ENCODE results near the gene REXO5. TPM values are rescaled to one million over a fixed set of nuclear protein-coding genes. Genes with fewer than 3 reads are reported as not detected.
"Not testable (repeated sequence)": the region's sequence is repeated elsewhere in the genome, so short reads cannot be mapped to it uniquely, and the experiment has no call there.

REXO5 gene
- total RNA-seq, 1 donor from 2014 or later: 6.1 TPM

DNA sequence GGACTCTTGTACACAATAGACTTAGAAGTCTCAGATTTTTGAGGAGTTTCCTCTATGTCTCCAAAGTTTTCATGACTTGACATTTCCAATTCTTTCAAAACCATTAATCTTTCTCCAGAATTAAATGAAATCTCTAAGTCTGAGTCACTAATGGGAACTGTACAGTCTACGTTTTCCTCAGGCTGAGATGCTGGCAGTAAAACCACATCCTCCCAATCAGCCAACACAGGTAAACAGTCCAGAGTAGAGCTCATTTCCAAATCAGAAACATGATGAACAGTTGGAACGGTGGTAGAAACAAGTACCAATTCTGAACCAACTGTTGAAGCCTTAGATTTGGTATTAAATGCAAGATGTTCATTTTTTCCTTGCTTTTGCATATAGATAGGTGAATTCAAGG is 8.0 kb upstream of the REXO5 start:
- no peak for DNase-seq (ENCODE audit: extremely low read depth, low read depth, low spot score)

DNA sequence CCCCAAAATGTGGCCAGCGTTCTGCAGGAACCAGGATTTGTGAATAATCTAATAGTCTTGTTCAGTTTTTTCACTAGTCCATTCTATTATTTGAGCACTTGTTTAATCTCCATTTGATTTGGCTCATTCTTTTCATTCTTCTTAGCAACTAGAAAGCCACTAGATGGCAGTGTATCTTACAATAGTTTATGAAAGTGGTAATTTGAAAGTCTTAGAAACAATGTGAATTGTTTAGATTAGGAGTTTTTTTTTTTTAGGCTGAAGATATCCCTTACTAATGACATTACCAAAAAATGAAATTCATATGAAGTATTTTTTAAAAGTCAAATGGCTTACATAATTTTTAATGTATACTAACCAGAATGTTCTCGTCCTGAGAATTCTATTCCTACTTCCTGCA is 6.7 kb upstream of the REXO5 start:
- DNase-seq (ENCODE audit: extremely low read depth, low read depth, low spot score): no peak

DNA sequence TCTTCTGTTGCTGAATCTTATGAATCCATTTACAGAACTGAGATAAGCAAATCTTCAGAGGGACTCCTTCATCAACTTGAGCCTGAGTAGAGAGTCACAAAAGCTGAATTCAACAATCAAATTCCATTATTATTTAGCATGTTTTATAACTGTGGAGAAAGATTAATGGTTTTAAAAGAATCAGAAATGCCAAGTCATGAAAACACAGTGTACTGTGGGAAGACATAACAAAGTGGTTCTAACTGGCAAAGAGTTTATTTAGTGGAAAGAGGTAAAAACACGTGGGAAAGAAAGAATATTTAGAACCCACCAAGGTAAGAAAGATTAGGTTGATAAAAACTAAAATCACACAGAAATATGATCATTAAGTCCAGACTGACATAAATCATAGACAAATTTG is 5.0 kb upstream of the REXO5 start:
- no peak for DNase-seq (ENCODE audit: extremely low read depth, low read depth, low spot score)

DNA sequence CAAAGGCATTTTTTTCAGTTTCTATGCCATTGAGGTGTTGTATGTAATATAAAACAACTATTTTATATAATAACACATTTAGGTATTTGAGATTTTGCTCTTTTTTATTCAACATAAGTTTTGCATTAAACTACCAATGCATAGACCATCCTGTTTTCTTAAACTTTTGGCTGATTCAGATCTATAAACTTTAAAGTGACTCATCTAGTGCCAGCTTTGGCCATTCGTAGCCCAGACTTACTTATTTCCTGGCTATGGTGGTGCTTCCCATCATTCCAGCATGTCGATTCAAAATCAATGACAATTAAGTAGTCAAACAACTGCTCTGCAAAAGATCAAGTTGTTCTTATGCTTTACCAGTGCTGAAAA is 3.2 kb upstream of the REXO5 start:
- DNase-seq (ENCODE audit: extremely low read depth, low read depth, low spot score): no peak

DNA sequence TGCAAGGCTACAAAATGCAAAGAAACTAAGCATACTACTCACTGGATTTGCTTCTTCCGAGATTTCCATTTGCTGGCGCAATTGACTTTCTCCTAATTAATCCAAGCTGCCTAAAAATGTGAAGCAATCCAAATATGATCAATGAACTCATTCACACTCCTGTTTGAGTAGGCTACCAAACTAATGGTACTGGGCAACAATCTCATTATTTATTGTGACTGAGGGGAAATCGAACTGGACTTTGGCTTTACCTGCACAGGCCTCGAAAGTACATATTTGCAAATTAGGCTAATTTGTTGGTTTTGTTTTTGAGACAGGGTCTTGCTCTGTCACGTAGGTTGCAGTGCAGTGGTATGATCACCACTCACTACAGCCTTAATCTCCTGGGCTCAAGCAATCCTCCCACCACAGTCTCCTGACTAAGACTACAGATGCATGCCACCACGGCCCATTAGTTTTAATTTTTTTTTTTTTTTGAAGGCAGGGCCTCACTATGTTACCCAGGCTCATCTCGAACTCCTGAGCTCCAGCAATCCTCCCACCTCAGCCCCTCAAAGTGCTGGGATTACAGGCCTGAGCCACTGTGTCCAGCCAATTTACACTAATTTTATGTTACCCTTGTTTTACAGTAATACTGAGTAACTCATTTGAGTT is 2.6 kb upstream of the REXO5 start:
- DNase-seq (ENCODE audit: extremely low read depth, low read depth, low spot score): no peak

DNA sequence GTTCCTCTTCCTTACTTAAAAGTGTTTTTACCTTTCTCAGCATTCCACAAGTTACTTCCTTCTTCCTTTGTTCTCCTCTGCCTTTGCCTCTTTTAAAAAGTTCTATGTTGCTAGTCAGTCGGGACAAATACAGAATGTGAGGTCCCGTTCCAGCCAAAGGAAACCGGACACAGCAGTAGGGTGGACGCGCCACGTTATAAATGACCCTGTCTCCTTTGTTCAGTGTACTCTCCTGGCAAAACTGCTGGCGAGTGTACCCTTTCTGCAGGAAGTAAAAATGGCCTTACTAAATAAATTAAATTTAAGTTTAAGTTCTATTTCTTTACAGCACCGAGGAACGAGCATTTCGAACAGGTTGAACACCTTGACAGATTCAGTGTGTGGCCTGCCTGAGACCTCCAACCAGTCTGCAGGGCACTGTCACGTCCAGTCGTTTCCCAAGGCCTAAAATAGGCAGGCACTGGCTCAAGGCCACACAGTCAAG is 601 bp upstream of the REXO5 start:
- DNase-seq (ENCODE audit: extremely low read depth, low read depth, low spot score): not testable (repeated sequence)

DNA sequence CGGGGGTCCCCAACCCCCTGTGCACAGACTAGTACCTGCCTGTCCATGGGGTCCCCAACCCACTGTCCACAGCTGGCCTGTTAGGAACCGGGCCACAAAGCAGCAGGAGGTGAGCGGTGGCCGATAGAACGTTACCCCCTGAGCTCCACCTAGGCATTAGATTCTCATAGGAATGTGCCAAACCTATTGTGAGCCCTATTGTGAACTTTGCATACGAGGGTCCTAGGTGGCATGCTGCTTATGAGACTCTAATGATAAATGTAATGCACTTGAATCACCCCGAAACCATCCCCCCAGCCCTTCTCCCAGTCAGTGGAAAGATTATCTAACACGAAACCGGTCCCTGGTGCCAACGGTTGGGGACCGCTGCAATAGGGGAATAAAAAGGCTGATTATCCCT is 1.5 kb downstream of the REXO5 start:
- no peak for DNase-seq (ENCODE audit: extremely low read depth, low read depth, low spot score)

DNA sequence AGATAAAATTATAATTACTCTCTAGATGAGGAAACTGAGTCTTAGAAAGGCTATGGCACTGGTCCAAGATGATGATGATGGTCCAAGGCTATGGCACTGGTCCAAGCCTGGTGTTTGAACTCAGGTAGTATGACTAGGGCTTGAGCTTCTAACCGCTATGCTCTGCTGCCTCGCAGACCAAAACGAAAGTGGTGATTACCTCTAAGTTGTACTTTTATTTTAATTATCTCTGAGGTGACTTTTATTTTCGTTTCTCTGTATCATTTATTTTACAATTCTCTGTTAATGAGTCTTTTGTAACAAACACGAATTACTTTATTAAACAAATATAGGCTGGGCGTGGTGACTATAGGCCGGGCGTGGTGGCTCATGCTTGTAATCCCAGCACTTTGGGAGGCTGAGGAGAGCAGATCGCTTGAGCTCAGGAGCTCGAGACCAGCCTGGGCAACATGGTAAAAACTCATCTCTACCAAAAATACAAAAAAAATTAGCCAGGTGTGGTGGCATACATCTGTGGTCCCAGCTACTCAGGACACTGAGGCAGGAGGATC is 5.6 kb downstream of the REXO5 start:
- DNase-seq (ENCODE audit: extremely low read depth, low read depth, low spot score): no peak

DNA sequence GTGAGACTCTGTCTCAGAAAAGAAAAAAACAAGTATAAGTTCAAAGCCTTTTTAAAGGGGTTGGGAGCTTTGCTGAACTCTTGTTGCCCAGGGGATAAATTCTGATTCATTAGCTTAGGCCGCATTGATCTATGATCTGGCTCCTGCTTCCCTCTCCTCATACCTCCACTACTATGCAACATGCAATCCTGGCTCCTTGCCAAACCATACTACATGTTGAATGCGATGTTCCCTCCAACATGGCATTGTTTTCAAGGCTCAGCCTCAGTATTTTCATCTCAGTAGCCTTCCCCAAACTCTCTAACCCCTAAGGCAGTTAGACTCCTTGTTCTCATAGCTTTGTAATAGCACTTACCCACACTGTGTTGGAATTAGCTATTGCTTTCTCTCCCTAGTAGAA is 6.2 kb downstream of the REXO5 start:
- DNase-seq (ENCODE audit: extremely low read depth, low read depth, low spot score): no peak

DNA sequence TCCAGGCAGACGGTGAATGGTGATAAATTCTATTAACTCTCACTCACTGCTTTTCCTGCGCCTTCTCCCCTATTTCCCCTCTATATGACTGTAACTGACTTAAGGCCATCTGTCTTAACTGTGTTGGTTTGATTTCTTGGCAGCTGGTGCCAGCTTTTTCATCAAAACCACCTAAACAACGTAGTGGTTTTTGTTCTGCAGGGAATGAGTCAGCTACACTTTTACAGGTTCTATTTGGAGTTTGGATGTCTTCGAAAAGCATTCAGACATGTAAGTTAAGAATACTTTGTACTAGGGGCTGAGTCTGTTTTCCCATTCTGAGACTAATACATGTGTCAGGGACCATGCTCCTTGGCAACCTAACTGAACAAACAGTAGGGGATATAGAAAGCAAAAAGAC is 8.5 kb downstream of the REXO5 start:
- DNase-seq (ENCODE audit: extremely low read depth, low read depth, low spot score): no peak

DNA sequence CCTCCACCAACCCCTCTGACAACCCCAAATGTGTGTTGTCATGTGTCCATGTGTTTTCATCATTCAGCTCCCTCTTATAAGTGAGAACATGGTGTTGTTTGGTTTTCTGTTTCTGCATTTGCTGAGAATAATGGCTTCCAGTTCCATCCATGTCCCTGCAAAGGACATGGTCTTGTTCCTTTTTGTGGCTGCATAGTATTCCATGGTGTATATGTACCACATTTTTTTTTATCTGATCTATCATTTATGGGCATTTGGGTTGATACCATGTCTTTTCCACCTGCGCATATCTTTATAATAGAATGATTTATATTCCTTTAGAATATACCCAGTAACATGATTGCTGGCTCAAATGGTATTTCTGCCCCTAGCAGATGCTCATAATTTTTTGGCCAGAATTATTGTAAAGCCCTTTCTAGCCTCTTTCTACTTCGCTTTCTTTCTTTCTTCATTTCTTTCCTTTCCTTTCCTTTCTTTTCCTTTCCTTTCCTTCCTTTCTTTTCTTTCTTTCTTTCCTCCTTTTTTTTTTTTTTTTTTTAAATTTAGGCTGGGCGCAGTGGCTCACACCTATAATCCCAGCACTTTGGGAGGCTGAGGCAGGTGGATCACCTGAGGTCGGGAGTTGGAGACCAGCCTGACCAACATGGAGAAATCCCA is 12.7 kb downstream of the REXO5 start:
- DNase-seq (ENCODE audit: extremely low read depth, low read depth, low spot score): no peak

DNA sequence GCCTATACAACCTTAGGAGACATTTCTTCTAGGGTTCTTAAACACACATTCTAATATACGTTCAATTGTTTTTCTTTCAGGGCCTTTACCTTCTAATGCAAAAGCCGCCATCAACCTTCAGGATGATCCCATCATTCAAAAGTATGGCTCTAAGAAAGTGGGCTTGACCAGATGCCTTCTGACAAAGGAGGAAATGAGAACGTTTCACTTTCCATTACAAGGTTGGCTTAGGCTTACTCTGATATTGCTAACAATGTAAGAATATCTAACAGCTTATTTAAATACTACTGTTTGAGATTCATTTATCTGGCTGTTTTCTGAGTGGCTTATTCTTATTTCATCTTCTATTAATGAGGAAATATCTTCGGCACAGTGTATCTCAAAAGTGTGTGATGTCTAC is 15.4 kb downstream of the REXO5 start:
- no peak for DNase-seq (ENCODE audit: extremely low read depth, low read depth, low spot score)

DNA sequence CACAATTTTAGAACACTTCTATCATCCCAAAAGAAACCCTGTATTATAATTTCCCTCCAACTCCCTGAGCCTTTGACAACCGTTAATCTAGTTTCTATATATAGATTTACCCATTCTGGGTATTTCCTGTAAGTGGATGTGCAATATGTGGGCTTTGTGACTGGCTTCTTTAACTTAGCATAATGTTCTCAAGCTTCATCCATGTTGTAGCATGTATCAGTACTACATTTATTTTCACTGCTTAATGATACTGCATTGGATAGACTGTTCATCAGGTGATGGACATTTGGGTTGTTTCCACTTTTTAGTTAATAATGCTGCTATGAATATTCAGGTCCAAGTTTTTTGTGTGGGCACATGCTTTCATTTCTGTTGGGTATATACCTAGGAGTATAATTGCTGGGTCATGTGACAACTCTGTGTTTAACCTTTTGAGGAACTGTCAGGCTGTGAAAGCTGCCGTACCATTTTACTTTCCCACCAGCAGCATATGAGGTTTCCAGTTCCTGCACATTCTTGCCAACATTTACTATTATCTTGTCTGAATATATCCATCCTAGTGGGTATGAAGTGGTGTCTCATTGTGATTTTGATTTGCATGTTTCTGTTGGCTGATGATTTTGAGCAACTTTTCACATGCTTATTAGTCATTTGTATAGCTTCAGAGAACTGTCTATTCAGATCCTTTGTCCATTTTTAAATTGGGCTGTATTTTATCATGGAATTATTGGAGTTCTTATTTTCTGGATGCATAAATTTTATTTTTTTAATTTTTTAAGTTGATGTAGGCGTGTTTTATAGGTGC is 16.4 kb downstream of the REXO5 start:
- DNase-seq (ENCODE audit: extremely low read depth, low read depth, low spot score): no peak

DNA sequence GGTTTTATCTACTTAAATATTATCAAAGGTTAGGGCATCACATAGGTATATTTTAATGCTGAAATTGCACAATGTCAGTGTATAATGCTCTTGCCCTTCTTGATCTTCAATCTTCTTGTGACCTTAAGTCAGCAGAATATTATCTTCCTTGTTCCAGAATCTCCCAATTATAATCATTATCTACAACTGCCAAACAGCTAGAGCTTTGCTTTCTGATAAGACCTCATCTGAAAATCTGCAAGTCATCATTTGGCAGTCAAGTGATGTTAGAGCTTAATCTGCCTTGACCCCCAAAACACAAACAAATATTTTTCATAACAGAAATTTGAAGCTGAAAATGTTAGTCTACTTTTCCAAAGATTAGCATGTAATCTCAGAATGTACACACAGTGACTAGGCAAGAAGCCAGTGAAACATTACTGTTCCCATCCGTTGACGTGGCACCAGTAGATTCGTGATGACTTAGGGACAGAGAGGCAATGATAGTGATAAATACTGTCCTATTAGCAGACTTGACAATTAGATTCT is 19.8 kb downstream of the REXO5 start:
- no peak for DNase-seq (ENCODE audit: extremely low read depth, low read depth, low spot score)

DNA sequence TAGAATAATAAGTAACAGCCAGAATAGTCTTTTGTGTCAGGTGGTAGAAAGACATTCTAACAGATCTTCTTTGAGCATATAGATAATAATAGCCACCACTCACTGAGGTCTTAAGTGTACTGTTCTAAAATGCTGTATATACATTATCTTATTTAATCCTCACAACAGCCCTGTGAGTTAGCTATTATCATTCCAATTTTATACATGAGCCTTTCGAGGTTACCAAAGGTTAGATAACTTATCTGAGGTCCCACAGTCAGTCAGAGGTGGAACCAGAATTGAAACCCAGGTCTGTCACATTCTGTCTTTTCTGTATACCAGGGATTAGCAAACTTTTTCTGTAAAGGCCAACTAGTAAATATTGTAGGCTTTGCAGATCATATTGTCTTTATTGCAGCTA is 23.2 kb downstream of the REXO5 start:
- DNase-seq (ENCODE audit: extremely low read depth, low read depth, low spot score): no peak

DNA sequence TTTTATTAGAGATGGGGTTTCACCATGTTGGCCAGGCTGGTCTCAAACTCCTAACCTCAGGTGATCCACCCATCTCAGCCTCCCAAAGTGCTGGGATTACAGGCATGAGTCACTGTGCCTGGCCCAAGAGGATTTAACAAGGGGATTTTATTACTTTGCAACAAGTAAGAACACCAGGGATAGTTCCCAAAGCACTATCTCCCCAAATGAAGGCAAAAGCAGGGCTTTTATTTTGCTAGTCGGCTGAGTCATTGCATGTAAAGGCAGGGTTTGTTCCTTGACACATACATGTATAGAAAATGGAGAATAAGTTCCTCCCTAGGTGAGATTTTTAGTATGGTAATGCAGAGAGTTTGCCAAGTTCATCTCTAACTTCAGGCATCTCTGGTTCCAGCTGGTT is 24.0 kb downstream of the REXO5 start:
- no peak for DNase-seq (ENCODE audit: extremely low read depth, low read depth, low spot score)

DNA sequence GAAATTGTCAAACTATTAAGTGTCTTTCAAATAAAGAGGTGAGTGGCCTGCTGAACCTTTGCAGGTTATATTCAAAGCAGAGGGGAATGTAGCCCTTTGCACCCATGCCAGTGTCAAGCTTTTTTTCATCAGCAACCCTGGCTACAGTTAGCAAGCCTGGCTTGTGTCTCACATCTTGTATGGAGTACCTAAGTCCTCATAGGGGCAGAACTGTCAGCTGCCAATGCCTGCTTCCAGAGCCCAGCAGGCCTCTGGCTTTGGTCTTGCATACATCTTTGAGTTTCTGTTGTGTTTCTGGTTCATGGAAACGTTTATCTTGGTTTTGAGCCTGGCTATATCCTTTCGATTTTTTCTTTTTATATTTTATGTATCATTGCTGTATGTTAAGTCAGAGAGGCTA is 26.8 kb downstream of the REXO5 start:
- DNase-seq (ENCODE audit: extremely low read depth, low read depth, low spot score): no peak

DNA sequence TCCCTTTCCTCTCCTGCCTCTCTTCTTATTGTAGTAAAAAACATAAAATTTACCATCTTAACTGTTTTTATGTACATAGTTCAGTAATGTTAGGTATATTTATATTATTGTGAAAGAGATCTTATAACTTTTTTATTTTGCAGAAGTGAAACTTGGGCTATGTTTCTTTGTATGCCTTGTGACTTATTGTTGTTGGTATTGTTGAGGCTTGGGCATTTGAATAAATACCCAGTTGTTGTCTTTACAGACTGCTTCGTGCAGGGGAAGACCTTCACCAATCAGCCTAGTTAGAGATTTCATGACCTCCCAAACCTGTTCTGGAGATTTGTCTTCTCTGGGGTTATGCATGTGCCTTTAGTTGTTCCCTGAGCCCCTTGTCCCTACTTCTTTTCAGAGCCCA is 31.9 kb downstream of the REXO5 start:
- no peak for DNase-seq (ENCODE audit: extremely low read depth, low read depth, low spot score)

DNA sequence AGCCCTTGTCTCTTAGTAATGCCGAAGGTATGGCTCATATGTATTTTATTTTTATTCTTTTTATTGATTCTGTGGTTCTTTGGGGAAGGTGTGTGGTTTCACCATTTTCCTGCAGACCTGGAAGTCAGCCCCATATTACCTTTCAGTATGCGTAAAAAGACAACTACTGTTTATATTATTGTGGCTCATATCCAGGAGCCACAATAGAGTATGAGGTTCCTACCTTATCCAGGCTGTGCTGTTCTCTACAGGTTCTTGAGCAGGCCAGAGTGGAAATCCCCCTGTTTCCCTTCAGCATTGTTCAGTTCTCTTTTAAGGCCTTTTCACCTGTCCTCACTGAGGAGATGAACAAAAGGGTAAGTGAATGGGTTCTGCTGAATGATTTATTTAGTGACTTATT is 33.2 kb downstream of the REXO5 start:
- no peak for DNase-seq (ENCODE audit: extremely low read depth, low read depth, low spot score)

DNA sequence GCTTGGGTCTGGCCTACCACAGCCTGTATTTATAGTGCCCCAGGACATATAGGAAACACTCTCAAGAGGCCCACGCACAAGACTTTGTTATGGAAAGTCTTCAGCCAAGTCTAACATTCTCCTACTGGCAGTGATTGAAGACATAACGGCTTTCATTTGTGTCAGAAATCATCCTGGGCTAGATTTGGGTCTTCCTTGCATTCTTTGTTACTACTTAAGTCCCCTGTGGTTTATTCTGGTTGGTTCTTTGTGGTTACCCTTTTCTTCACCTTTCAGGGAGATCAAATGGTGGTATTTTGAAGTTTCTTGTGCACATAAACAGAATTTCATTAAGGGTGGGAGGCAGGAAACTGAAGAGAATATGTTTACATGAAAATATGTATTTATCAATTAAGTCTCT is 37.7 kb downstream of the REXO5 start:
- no peak for DNase-seq (ENCODE audit: extremely low read depth, low read depth, low spot score)

DNA sequence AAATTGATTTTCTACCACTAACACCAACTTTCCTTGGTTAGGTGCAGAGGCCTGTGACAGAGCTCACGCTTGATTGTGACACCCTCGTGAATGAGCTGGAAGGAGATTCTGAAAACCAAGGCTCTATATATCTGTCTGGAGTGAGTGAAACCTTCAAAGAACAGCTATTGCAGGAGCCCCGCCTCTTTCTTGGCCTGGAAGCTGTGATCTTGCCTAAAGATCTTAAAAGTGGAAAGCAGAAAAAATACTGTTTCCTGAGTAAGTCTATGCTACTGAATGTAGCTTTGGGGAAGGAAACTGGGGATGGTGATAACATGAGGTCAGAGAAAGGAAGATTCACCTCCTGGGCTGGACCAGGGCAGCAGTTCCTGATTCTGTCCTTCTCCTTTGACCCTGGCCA is 38.3 kb downstream of the REXO5 start:
- no peak for DNase-seq (ENCODE audit: extremely low read depth, low read depth, low spot score)

Measured in glomerular endothelial cell (primary cell).